HUDEP-2 (cell line): ENCODE data around the gene SMIM24.
"Not testable (repeated sequence)": the region's sequence is repeated elsewhere in the genome, so short reads cannot be mapped to it uniquely, and the experiment has no call there.

Experiments used
- DNase-seq, 76 experiments: peaks; one replicate each; lab custom pipeline; 2025; ENCODE audit not compliant: unreplicated experiment in 76 of 76; lab: John Stamatoyannopoulos, UW

Gene SMIM24

GRCh38 chr19:3441089-3441985 is 39.0 kb downstream of the SMIM24 start:
- DNase-seq: no peak

- DNase-seq: peak in 69 of 76 experiments; percentile 7 to 85 (median 67)
Measured at GRCh38 chr19:3440082-3440481, 40.2 kb downstream of the SMIM24 start.

GRCh38 chr19:3434630-3435553 is 45.4 kb downstream of the SMIM24 start:
- DNase-seq: peak; percentile 67 to 99 (median 96)

GRCh38 chr19:3433805-3434540 is 46.4 kb downstream of the SMIM24 start:
- peak in 1 of 76 experiments; percentile 13 for DNase-seq

GRCh38 chr19:3433313-3433712 is 47.0 kb downstream of the SMIM24 start:
- no peak for DNase-seq

- DNase-seq: no peak
Measured at GRCh38 chr19:3431760-3432397, 48.4 kb downstream of the SMIM24 start.

- DNase-seq: not testable (repeated sequence)
Measured at GRCh38 chr19:3430366-3430680, 50.0 kb downstream of the SMIM24 start.

GRCh38 chr19:3426433-3426832 is 53.9 kb downstream of the SMIM24 start:
- DNase-seq: no peak
